NCI-H69 (cell line): ENCODE results near the gene NPEPL1.

Experiments
- DNase-seq: peaks from one replicate; lab custom pipeline; 2025; lab: John Stamatoyannopoulos, UW

NPEPL1 gene

DNA sequence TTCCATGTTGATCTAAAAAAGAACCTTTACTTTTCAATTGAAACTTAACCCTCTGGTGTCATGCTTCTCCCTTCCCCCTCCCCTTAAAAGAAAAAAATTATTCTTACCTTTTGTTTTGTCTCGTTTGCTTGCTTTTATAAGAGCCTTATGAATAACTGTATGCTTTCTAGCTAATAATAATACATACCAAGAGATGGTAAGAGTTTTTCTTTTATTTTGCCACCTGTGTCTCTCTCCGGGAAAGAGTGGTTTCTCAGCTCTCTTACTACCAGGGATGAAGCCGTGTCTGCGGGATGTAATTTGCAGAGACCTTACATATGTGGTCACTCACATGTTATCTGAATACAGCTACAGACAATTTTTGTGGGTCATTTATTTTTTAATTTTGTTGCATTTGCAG, 33.8 kb upstream of the NPEPL1 start:
- no peak for DNase-seq

DNA sequence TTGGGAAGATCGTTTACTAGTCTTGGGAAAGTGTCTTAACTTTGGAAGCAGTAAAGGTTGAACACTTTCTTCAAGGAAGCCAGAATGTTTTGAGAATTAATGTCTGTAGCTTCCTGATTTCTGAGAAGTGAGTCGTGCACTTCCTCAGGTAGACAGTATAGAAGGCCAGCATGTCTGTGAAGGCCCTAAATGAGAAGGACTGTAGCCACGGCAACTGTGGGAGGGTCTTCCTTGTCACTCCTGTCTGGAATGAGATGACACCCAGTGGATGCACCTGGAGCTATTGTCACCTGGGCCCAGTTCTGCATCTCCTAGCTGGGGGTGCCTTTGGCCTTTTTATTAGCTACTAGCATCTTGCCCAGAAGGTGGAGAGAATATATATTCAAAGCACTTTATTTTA, 32.8 kb upstream of the NPEPL1 start:
- DNase-seq: peak; percentile 25

DNA sequence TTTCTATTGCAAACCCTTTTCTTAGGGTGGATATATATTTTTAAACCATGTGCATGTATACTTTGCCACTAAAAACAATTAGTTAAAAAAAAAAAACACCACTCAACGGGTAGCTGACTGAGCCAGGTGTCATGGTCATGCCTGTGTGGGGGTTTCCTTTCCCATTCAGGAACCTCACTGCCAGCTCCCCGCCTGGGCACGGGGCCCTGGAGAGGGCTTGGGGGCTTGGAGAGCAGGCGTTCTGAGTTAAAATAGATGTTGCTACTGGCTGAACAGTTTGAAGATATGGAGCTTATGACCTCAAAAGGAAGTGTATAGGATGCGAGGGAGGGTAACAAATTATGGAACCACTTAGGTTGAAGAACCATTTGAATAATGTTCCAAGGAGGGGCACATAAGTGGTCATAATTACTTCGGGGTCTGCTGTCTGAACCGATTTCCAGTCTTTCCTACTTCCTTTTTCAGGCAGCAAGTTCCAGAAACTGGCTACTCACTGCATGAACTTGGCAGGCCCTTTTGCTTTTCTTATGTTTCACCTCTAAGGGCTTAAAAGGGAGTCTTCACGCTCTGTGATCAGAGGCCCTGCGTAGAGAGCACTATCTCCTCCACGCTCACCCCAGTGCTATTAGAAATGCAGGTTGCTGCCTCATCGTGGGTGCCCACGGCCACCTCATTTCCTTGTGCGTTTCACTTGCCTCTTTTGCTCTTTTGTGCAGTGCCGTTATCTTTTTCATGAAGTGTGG, 31.6 kb upstream of the NPEPL1 start:
- DNase-seq: no peak

DNA sequence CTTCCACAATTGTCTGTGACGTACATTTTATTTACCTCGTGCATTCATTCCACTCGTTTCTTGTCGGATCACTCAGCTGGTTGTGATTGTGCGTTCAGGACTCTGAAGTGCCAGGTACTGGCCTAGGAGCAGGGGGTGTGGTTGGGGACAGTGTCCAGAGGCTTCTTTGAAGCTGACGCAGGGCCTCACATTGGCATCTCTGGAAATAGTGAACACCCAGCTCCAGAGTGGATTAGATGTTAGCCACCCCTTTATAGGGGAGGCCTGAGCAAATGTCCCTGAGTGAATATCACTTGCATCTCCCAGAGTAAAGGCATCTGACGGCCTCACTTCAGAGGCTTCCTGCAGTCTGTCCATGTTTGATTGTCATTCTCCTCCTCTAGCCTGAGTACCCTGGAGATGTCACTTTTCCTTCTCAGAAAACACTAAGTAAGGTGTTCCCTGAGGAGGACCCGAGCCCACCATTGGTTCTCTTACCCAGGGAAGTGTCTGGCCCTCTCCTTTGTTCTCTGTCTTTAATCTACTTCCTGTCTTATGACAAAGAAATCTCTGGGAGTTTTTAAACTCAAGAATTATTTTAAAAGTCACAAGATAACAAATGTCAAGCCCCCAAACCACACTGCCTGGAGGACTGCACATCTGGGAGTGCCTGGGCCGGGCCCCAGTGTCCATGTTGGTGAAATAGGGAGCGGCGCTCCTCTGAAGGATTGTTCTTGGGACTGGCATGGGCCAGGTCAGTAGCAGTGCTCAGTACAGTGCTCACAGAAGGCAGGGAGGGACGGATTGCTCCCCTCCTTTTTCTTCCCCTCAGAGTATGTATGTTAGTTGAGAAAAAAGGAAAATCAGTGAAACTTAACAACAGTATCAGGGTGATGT, 30.8 kb upstream of the NPEPL1 start:
- no peak for DNase-seq

DNA sequence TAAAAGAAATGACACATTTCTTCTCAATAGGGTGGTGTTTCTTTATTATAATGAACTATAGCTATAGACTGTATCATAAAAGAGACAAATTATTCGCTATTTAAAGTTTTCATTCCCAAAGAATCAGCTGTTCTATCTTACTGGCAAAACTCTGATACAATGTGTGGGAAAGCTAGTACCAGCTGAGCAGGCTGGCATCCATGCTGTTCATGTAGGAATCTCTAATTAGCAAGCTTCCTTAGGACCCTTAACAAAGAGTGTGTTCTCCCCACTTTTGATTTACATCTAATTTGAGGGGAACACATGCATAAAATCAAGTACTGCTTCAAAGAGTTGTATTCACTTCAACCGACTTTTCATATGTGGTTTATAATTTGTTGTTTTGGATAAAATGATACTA, 28.3 kb upstream of the NPEPL1 start:
- no peak for DNase-seq

DNA sequence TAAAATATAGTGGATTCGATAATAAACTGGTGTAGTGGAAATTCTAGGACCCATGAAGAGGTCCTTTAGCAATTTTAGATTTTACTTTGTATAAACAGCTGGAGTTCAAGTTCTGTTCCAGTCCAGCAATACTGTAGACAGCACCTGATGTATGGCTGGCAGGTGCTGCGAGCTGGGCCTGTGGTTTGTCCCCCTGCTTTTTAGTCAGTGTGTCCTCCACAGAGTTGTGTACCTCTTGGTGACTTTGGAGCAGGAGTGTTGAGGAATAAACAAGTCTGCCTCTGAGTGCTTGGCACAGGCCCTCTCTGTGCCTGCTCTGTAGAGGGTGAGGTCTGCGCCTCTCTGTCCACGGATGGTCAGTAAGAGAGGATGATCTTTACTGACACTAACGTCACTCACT, 27.7 kb upstream of the NPEPL1 start:
- DNase-seq: no peak

DNA sequence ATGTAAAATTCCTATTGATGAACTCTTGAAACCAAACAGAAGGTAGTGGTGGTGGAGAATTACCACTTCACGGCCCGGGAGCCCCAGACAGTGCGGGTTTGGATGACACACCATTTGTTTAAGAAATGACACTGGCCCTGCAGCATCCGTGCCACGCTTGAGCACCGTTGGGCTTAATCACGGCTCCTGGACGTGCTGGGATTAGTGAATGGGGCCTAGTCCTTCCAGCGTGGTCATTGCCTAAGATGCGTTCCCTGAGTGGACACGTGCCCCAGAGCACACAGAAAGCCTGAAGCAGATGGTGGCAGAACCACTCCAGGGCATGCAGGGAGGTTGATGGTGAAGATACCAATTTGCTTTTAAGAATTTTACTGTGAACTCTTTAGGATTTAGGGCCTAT, 27.0 kb upstream of the NPEPL1 start:
- no peak for DNase-seq

DNA sequence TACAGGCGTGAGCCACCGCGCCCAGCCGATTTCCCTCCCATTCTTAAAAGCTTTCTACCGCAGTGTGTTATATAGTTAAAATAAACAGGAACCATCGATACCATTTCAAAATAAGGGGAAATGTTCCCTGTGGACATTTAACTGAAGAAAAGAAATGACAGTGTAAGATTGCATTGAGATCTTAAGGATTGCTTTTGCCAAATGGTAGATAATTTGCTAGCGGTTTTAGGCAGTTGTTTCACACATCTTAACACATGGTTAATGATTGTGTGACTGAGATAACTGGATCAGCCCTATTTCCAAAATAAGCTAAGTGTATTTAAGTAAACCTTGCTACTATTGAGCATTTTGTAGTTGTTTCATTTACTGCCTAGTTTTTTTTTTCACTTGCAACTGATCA, 25.9 kb upstream of the NPEPL1 start:
- no peak for DNase-seq

DNA sequence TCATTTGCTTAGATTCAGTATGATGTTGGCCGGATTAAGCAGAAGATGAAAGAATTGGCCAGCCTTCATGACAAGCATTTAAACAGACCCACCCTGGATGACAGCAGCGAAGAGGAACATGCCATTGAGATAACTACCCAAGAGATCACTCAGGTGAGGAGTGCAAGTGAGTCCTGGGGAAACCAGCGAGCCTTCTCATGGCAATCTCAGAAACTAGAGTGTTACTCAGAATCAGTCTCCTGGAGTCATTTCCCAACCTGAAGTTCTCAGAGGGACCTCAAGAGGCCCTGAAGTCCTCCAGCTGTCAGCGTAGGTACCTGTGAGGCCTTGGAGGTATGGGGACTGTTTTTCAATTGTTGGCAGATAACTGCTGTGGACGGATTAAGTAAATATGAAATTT, 24.6 kb upstream of the NPEPL1 start:
- DNase-seq: no peak

DNA sequence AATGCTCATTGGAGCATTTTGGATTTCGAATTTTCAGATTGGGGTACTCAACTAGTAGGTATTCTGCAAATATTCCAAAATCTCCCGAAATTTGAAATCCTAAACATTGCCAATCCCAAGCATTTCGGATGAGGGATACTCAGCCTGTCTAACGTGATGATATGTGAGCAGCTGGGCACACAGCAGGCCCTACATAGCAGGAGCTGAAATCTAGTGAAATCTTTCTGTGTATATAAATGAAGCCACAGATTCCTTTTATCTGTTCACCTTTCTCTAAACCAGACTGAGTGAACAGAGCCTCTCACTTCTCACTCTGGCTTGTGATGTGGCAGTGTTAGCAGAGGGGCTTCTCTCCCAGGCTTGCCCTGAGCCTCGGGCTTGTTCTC, 23.7 kb upstream of the NPEPL1 start:
- no peak for DNase-seq

DNA sequence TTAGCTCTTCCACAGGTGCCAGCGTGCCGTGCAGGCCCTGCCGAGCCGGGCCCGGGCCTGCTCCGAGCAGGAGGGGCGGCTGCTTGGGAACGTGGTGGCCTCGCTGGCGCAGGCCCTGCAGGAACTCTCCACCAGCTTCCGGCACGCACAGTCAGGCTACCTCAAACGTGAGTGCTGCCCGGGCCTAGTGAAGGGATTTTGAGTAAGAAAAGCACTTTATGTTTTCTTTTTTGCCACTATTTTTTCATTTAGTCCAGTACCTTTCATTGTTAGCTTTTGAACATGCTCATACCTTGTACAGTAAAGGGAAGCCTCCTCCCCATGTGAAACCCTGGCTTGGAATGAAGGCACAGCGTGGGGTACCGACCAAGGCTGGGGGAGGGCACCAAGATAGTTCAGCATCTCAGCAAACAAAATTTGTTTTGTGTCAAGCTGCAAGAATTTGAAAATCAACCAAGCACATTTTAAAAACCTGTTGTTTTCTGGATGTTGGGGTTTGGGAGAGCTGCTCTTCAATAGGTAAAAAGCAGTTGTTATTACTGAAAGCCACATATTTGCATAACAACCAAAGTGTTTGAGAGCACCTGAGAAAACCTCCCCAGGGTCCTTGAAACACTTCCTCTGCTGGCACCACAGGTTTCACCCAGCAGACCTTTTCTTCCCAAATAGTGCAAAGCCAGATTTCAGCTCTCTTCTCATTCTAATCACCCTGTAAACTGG, 23.2 kb upstream of the NPEPL1 start:
- no peak for DNase-seq

DNA sequence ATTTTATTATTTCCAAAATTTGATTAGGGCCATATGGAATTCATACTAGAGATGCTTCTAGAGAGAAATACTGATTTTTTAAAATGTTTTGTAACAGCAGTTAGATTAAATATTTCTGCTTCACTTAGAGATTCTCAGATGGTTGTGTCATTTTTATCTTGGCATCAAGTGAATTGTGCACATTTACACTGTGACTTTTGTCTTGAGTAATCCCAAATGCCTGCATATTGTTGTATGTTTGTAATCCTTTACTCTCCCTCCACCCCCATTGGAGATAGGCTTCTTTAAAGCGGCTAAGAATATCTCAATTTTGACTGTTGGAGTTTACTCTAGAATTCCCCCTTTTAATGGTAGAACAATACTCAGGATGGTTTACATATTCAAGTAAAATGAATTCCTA, 22.5 kb upstream of the NPEPL1 start:
- no peak for DNase-seq

DNA sequence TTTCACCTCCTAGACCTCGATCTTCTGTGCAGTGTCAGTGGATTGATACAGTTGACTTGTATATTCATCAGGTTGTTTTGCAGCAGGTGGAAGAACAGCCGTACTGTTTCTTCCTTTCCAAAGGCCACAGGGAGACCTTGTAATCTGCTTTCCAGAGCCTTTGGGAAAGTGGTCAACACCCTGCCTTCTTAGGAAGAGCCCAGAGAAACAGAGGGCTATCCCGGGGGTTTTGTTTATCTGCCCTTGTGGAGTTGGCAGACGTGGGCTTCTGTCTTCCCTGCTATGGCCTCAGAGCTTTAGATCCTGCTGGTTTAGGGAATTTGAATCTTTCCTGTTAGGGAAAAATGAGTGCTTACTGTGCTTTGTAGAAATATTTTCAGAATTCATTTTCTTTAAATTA, 21.9 kb upstream of the NPEPL1 start:
- DNase-seq: no peak

DNA sequence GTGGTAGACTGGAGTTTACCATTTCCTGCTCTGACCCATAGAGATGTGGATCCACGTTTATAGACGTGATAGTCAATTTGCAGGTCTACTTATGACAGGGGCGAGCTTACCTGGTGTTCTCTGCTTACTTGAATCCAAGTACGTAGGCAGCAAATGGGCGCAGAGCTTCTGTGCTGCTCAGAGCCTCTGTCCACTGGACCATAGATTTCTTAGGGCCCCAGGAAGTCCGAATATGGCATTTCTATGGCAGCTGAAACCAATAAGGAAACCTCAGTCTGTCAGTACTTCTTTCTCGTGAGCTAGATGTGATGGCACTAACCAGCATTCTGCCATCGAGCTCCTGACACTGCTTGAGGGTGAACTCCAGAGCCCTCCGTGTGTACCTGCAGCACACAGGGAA, 19.5 kb upstream of the NPEPL1 start:
- no peak for DNase-seq

DNA sequence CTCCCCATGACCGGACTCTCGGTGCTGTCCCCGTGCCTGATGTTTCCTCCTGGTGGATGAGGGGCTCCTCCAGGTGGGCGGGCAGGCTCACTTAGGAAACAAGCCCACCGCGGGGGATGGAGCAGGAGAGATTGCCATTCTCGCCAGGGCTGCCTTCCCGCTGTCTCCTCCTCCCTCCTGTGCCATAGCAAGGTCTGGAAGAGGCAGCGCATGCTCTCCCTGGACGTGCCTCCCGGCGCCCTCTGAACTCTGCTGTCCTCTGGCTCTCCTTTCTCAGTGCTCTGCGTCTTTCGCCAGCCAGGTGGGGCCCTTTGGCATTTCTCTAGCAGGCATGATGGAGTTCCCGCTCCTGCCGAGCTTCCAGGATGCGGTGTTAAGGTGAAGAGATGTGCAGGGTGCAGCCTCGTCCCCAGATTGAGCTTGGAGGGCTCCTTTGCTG, 17.4 kb upstream of the NPEPL1 start:
- DNase-seq: no peak

DNA sequence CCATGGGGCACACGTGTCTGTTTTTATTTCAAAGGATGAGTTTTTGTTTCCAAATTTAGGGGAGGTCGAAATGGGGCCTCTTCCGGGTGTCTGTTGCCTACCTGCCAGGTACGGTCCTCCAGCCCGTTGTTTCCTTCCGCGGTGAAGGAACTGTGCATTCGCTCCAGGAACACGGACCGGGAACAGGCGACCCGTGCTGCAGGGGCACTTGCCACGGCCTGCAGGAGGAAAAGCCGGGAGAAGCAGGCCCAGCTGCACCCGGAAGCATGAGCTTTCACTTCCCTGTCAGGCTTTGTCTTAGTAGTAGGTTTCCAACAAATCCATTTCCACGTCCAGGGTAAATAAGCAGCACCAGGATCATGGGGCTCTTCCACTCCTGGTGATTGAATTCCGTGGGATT, 17.0 kb upstream of the NPEPL1 start:
- DNase-seq: no peak

DNA sequence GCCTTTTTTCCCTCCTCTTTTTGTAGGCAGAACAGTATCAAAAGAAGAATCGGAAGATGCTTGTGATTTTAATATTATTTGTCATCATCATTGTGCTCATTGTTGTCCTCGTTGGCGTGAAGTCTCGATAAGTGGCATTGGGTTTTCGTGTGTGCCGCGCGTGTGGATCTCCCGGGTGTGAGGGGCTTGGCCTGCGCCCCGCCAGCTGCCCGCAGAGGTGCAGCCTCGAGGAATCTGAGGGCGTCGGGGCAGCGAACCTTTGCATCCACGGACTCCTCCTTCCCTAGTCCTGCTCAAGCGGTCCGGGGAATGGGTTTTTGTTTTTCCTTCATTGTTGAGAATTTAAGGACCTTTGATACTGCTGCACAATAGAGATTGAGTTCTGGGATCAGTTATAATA, 16.4 kb upstream of the NPEPL1 start:
- no peak for DNase-seq

DNA sequence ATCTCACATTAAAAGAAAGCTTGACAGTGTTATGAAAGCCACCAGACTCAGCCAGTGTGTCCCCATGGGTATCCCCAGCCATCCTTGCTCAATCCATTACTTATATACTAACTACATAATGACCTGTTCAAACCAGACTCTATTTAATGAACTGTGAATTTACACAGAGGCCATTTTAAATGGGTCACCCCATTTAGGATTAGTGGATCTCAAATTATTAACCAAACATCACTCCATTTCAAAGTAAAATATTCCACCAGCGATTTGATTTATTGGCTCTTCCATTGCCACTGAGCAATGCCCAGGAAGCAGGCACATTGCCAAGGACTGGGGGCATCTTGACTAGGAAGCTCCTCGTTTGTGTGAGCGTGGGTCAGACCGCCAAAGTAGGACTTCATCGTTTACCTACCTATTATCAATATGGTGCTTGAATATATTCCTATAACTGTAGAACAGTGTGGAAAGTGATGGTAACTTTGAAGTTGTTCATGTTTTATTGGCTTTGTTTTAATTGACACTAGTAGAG, 15.5 kb upstream of the NPEPL1 start:
- DNase-seq: peak; percentile 86

DNA sequence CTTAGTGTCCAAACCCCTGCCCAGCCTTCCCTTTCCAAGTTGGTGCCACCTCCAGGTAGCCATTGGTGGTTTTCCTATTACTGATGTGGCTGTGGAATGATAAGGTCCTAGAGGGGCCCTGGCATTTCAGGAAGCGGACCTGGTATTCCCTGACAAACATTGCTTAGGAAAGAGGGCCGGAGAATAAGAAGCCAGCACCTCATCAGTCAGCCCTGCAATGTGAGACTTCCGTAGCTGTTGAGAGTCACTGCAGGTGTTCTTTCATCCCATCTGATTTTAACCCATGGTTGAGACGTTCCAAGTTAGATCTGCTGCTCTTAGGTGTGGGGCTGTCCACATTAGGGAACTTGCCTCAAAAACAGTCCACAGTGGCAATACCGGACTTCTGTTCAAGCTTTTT, 14.8 kb upstream of the NPEPL1 start:
- DNase-seq: peak; percentile 4

DNA sequence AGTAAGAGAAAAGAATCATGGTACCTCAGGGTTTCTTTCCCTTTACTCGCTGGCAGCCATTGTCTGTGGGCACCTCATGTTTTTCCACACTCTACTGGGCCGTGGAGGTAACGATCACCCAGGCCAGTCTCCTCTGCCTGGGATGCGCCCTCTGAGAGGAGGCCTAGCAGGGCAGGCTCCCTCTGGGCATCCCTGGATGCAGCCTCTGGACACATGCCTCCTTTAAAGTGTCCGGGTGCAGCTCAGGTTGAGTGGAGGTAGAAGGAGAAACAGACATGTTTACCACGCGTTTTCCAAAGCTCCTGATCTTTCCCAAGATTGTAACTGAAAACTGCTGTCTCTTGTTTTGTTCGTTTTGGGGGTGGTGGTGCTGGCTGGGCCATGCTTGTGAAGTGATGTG, 13.8 kb upstream of the NPEPL1 start:
- DNase-seq: no peak

DNA sequence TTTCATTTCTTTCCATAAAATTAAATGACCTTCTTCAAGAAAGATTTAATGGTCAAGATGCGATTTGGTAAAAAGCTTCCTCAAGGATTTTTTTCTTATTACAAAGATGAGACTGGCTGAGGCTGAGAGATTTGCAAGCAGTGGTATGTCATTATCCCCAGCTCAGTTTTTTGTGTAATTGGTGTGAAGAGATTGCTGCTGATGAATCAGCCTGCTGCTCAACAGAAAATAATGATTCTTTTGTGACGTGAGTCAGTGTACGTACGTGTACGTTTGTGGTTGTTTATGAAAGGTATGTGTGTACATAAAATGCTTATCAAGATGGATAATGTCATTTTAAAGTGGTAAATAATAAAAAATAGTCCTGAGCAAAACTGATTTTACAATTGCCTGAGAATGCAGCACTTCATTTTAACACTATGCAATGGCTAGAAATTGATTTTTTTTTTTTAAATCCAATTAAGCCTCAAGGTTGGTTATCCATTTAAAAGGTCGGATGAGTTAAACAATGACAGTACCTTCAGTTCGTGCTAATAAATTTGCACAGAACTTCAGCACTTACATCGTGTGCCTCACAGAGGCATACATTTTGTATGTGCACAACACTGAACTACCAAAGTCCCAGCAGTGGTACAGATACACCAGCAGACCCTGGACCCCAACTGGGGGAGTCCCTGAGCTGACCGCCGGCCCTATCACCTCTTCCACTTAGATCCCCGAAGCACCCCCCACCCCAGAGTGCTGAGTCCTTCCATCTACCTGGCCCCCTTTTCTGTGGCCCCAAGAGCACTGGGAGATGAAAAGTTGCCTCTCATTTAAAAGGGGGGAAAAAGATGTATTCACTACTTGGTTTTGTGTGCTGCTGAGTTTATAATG, 9.7 kb upstream of the NPEPL1 start:
- DNase-seq: no peak

DNA sequence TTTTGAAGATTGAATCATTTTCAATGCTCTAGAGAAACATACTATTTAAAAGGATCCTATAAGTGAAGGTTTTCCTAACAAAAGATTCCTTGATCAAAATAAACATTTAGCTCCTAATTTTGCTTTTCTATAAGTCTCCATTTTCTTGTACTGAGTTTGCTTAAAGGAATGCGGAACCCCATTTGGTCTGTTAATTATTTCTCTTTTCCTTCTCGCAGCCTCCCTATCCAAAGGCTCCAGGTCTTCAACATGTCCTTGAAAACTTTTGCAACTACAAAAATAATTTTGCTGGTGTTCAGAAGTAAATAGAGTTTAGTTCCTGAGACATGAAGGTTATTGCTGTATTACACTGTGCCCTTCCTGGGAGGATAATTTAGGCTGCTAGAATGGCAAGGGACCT, 8.3 kb upstream of the NPEPL1 start:
- DNase-seq: no peak
